Muscle layer of colon (tissue), 2 donors: ENCODE data around the gene STK40.
A peak's percentile ranks its signal among the peaks of the same experiment; 100 is the strongest.

ENCODE experiments used
- H3K27ac ChIP-seq: one replicate; pipeline ENCODE4 v1.7.0; 2013; ENCODE audit warnings: low read depth, mild to moderate bottlenecking, low read length, moderate library complexity
- H3K27me3 ChIP-seq, 2 donors: one replicate each; pipeline ENCODE4 v1.7.0; 2013; ENCODE audit warnings: low read length in 2 of 2, mild to moderate bottlenecking in 2 of 2; ENCODE audit not compliant: insufficient read depth in 2 of 2, control insufficient read depth in 1 of 2
- H3K36me3 ChIP-seq: one replicate; pipeline ENCODE4 v1.7.0; 2013; ENCODE audit warnings: mild to moderate bottlenecking, low read length; ENCODE audit not compliant: insufficient read depth
- H3K4me1 ChIP-seq: one replicate; pipeline ENCODE4 v1.7.0; 2013; ENCODE audit warnings: mild to moderate bottlenecking, low read length; ENCODE audit not compliant: insufficient read depth
- H3K4me3 ChIP-seq, 2 donors: one replicate each; pipeline ENCODE4 v1.7.0; 2013; ENCODE audit warnings: low read length in 2 of 2, low read depth in 1 of 2, mild to moderate bottlenecking in 1 of 2, moderate library complexity in 1 of 2
- H3K9ac ChIP-seq: one replicate; pipeline ENCODE4 v1.7.0; 2013; ENCODE audit warnings: low read length
- H3K9me3 ChIP-seq: one replicate; pipeline ENCODE4 v1.7.0; 2013; ENCODE audit warnings: mild to moderate bottlenecking, low read length
- donor health status: abdominal sarcoma.
- donor health status: Adenocarcinoma of cecum.

Gene STK40

DNA sequence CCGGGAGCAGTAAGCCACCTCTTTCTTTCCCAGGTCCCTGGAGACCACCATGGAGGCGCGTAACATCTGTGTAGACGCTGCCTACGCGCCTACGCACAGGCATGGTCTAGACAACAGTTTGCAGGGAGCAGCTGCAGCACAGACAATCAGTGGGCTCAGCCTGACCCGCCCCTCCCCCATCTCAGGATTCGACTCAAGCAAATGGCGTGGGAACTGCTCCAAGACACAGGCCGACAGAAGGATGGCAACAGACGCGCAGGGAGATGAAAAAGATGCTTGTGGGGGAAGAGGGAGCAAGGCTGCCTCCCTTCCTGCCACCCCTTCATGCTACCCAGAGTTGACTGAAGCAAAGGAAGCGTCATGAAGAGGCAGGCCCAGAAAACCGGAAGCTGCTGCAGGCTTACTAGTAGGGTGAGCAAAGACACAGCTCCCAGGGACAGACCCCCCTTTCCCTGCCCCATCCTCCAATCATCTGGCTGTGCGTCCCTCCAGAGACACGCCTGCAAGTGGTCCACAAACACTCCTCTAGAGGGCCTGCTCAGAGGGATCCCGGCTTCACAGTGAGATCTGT is 19.5 kb downstream of the STK40 start:
- Histone ChIP-seq H3K4me3 (no peak overlapping the region), H3K9ac (no peak overlapping the region), H3K4me1 (peaks cover 27% of the 10 kb centered on the region), H3K27me3 (no peaks in the 10 kb centered on the region), H3K9me3 (no peaks in the 10 kb centered on the region), H3K27ac (no peak overlapping the region), H3K36me3 (peaks cover 25% of the 10 kb centered on the region)

DNA sequence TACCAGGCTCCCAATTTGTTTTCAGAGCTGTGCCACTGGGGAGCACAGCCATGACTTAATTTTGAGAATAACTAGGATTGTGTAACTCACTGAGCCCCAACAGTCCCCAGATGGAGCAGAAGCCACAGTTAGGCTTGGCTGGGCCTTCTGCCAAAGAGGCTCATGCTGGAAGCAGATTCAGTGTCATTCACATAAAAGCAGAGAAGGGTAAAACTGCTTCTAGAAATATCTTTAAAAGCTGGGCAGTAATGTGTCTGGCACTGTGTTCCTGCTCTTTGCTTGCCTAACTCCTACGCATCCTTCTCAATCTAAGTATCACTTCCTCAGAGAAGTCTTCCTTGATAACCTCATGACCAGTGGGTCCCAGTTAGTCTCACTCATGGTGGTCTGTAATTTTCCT is 20.3 kb downstream of the STK40 start:
- H3K4me3 ChIP-seq, result no peak overlapping the region
- H3K36me3 ChIP-seq, result peaks cover 32% of the 10 kb centered on the region
- H3K4me1 ChIP-seq, result peaks cover 27% of the 10 kb centered on the region
- H3K9ac ChIP-seq, result no peak overlapping the region
- H3K27me3 ChIP-seq, result no peaks in the 10 kb centered on the region
- peak overlapping the region; percentile 30 for H3K27ac ChIP-seq
- H3K9me3 ChIP-seq, result no peaks in the 10 kb centered on the region

- Histone ChIP-seq H3K4me1 (peaks cover under 1% of the 10 kb centered on the region), H3K36me3 (peaks cover 60% of the 10 kb centered on the region), H3K27ac (no peak overlapping the region), H3K4me3 (no peak overlapping the region), H3K9ac (no peak overlapping the region), H3K27me3 (no peaks in the 10 kb centered on the region), H3K9me3 (no peaks in the 10 kb centered on the region)
These were observed 25.7 kb downstream of the STK40 start for GRCh38 chr1:36359911-36360550.

- H3K4me3 ChIP-seq, result no peak overlapping the region
- no peak overlapping the region for H3K9ac ChIP-seq
- H3K27me3 ChIP-seq, result no peaks in the 10 kb centered on the region
- H3K4me1 ChIP-seq, result no peaks in the 10 kb centered on the region
- peaks cover 66% of the 10 kb centered on the region for H3K36me3 ChIP-seq
- no peaks in the 10 kb centered on the region for H3K9me3 ChIP-seq
- no peak overlapping the region for H3K27ac ChIP-seq
These were observed 26.3 kb downstream of the STK40 start for GRCh38 chr1:36359383-36359782.

GRCh38 chr1:36358514-36359084 is 27.1 kb downstream of the STK40 start:
- Histone ChIP-seq H3K9ac (no peak overlapping the region), H3K9me3 (no peaks in the 10 kb centered on the region), H3K36me3 (peaks cover 74% of the 10 kb centered on the region), H3K27ac (no peak overlapping the region), H3K4me3 (no peak overlapping the region), H3K4me1 (no peaks in the 10 kb centered on the region), H3K27me3 (no peaks in the 10 kb centered on the region)

- H3K4me1 ChIP-seq, result peaks cover 13% of the 10 kb centered on the region
These were observed 29.9 kb downstream of the STK40 start for GRCh38 chr1:36355811-36356210.

GRCh38 chr1:36354486-36354885 is 31.2 kb downstream of the STK40 start:
- H3K4me1 ChIP-seq, result peaks cover 24% of the 10 kb centered on the region
- H3K4me3 ChIP-seq, result no peak overlapping the region
- no peak overlapping the region for H3K27ac ChIP-seq
- H3K36me3 ChIP-seq, result peaks cover 62% of the 10 kb centered on the region
- no peaks in the 10 kb centered on the region for H3K27me3 ChIP-seq
- no peaks in the 10 kb centered on the region for H3K9me3 ChIP-seq
- H3K9ac ChIP-seq, result no peak overlapping the region

More at GRCh38 chr1:36355811-36356210, 29.9 kb downstream of the STK40 start:
- H3K9ac ChIP-seq, result no peak overlapping the region
- peaks cover 65% of the 10 kb centered on the region for H3K36me3 ChIP-seq
- no peak overlapping the region for H3K27ac ChIP-seq
- H3K27me3 ChIP-seq, result no peaks in the 10 kb centered on the region
- H3K4me3 ChIP-seq, result no peak overlapping the region
- H3K9me3 ChIP-seq, result no peaks in the 10 kb centered on the region

- Histone ChIP-seq H3K27me3 (no peaks in the 10 kb centered on the region), H3K27ac (no peak overlapping the region), H3K9ac (no peak overlapping the region), H3K9me3 (no peaks in the 10 kb centered on the region), H3K4me1 (peaks cover 29% of the 10 kb centered on the region), H3K4me3 (no peak overlapping the region), H3K36me3 (peaks cover 67% of the 10 kb centered on the region)
These were observed 32.5 kb downstream of the STK40 start for GRCh38 chr1:36352910-36353878.

DNA sequence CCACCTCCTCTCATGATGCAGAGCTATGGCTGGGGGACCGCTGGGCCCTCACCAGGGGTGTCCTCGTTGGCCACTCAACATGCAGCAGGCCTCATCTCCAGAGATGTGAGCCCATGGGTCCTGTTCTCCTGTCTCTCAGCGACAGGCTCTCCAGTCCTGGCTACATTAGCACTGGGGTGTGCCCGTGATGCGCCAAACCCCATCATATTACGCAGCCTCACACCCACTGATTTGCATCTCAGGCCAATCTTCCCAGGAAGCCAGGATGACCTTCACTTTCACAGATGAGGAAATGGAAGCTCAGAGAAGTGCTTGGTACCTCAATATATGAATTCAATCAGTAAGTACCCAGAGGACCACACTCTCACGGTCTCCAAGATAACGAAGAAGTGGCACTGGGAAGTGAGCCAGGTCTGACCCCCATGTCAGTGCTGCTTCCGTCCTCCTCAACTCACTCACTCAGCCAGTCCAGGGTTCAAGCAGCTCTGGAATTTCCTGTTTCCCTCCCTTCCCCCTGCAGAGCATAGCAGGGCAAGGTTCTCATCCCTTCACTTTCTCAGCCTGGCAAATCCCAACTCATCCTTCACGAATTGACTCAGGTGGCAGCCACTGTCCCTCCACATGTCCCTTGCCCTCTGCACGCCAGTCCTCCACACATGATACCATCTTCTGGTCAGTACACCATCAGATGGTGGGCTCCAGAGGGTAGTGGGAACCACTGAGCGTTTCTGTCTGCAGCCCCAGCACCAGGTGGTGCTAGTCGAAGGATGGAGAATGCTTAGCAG is 33.4 kb downstream of the STK40 start:
- Histone ChIP-seq H3K36me3 (peaks cover 65% of the 10 kb centered on the region), H3K4me1 (peaks cover 29% of the 10 kb centered on the region), H3K9ac (no peak overlapping the region), H3K27ac (no peak overlapping the region), H3K27me3 (no peaks in the 10 kb centered on the region), H3K4me3 (peak overlapping the region in 1 of 2 donors; percentile 39), H3K9me3 (no peaks in the 10 kb centered on the region)

GRCh38 chr1:36351227-36351977 is 34.3 kb downstream of the STK40 start:
- H3K27ac ChIP-seq, result peak overlapping the region; percentile 54
- peak overlapping the region in 1 of 2 donors; percentile 39 for H3K4me3 ChIP-seq
- H3K9ac ChIP-seq, result no peak overlapping the region
- H3K36me3 ChIP-seq, result peaks cover 66% of the 10 kb centered on the region
- no peaks in the 10 kb centered on the region for H3K27me3 ChIP-seq
- H3K4me1 ChIP-seq, result peaks cover 29% of the 10 kb centered on the region
- no peaks in the 10 kb centered on the region for H3K9me3 ChIP-seq
